Endothelial cell of umbilical vein (primary cell): ENCODE measurements around the gene EIF2B4.

Experiments used
- EZH2 ChIP-seq: IDR thresholded peaks from 2 replicates; pipeline ENCODE4 v1.6.1; 2012; ENCODE audit warnings: borderline replicate concordance, low read depth, mild to moderate bottlenecking, moderate library complexity, low read length, inconsistent platforms; ENCODE audit not compliant: severe bottlenecking
- GATA2 ChIP-seq: IDR thresholded peaks from 2 replicates; pipeline ENCODE4 v1.7.0; 2011; ENCODE audit warnings: low read depth, mild to moderate bottlenecking, moderate library complexity, mixed read lengths, low read length; ENCODE audit not compliant: insufficient read length, insufficient read depth
- JUN ChIP-seq: IDR thresholded peaks from 2 replicates; pipeline ENCODE4 v1.6.1; 2011; ENCODE audit warnings: borderline replicate concordance, low read depth; ENCODE audit not compliant: insufficient read length, insufficient read depth
- MYC ChIP-seq: IDR thresholded peaks from one replicate; pipeline ENCODE4 v1.6.1; 2011; ENCODE audit warnings: mild to moderate bottlenecking, low read depth, low read length
- POLR2A ChIP-seq: IDR thresholded peaks from 2 replicates; pipeline ENCODE4 v1.6.1; 2012; ENCODE audit warnings: low read depth, mild to moderate bottlenecking, control low read depth, low read length
- POLR2AphosphoS5 ChIP-seq: IDR thresholded peaks from 2 replicates; pipeline ENCODE4 v1.6.1; 2012; ENCODE audit warnings: low read depth, mild to moderate bottlenecking, control low read depth, low read length, moderate library complexity; ENCODE audit not compliant: insufficient read depth
- TF ChIP-seq, protein P1 (sequence below), 2 donors: IDR thresholded peaks; 1 replicate in 1 of 2; 2 replicates in 1 of 2; pipeline ENCODE4 v1.5.1; 2011; ENCODE audit warnings: low read length in 2 of 2, mild to moderate bottlenecking in 2 of 2, moderate library complexity in 2 of 2, control low read depth in 1 of 2, inconsistent platforms in 1 of 2, low read depth in 1 of 2; ENCODE audit not compliant: insufficient read depth in 1 of 2; ENCODE audit errors: extremely low read depth in 1 of 2
- TF ChIP-seq, protein P2 (sequence below): IDR thresholded peaks from 2 replicates; pipeline ENCODE4 v1.6.1; 2011; ENCODE audit not compliant: insufficient read depth, insufficient read length

DNA sequence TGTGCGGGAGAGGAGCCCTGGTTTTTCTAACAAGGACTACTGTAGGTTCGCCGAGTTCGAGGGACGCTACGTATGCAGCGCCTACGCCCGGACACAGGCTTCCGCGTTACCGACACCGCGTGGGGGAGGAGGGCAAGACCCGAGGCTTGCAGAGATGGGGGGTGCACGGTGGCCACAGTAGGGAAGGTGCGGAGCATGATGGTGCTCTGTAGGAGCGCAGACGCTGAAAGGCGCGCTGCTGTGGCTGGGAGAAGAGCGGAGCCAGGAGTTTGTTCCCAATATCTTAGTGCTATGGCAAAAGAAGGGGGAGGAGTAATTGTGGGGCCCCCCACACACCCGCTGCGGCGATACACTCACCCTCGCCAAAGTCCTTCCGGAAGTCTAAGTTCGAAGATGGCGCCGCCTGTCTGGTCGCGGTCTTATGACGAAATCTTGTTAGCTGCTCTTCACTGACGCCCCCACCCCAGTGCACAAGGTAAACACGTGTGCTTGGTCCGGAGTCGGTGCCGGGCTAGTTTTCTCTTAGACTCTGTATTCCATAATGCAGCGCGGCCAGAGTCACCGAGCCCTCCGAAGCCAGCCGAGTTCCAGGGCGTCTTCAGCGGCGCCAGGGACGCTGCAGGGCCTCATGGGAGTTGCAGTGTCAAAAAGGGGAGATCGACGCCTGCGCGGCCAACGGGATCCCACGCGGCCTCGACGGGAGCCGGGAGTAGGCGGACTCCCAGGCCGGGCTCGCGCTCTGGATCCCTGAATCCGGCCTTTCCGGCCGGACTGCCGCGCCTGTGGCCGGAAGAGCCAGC, 13.6 kb downstream of the EIF2B4 start, which contains the start of gene GTF3C2:
- TF ChIP-seq POLR2AphosphoS5 (peak; percentile 98), POLR2A (no peak), MYC (peak; percentile 59), EZH2 (no peak), JUN (no peak), GATA2 (no peak)
- TF ChIP-seq, protein P1, sequence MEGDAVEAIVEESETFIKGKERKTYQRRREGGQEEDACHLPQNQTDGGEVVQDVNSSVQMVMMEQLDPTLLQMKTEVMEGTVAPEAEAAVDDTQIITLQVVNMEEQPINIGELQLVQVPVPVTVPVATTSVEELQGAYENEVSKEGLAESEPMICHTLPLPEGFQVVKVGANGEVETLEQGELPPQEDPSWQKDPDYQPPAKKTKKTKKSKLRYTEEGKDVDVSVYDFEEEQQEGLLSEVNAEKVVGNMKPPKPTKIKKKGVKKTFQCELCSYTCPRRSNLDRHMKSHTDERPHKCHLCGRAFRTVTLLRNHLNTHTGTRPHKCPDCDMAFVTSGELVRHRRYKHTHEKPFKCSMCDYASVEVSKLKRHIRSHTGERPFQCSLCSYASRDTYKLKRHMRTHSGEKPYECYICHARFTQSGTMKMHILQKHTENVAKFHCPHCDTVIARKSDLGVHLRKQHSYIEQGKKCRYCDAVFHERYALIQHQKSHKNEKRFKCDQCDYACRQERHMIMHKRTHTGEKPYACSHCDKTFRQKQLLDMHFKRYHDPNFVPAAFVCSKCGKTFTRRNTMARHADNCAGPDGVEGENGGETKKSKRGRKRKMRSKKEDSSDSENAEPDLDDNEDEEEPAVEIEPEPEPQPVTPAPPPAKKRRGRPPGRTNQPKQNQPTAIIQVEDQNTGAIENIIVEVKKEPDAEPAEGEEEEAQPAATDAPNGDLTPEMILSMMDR (IDR thresholded peaks at IDR 0.05; ENCODE audit: extremely low read depth in 1 of 2, insufficient read depth in 1 of 2, low read depth in 1 of 2, low read length in 2 of 2): no peak
- TF ChIP-seq, protein P2, sequence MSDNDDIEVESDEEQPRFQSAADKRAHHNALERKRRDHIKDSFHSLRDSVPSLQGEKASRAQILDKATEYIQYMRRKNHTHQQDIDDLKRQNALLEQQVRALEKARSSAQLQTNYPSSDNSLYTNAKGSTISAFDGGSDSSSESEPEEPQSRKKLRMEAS: peak; percentile 81
